Endothelial cell of umbilical vein (primary cell): ENCODE results near the gene APBA2.

Source experiments
- EZH2 ChIP-seq: IDR thresholded peaks from 2 replicates; pipeline ENCODE4 v1.6.1; 2012; ENCODE audit warnings: borderline replicate concordance, low read depth, mild to moderate bottlenecking, moderate library complexity, low read length, inconsistent platforms; ENCODE audit not compliant: severe bottlenecking
- JUN ChIP-seq: IDR thresholded peaks from 2 replicates; pipeline ENCODE4 v1.6.1; 2011; ENCODE audit warnings: borderline replicate concordance, low read depth; ENCODE audit not compliant: insufficient read length, insufficient read depth
- MYC ChIP-seq: IDR thresholded peaks from one replicate; pipeline ENCODE4 v1.6.1; 2011; ENCODE audit warnings: mild to moderate bottlenecking, low read depth, low read length
- POLR2A ChIP-seq: IDR thresholded peaks from 2 replicates; pipeline ENCODE4 v1.6.1; 2012; ENCODE audit warnings: low read depth, mild to moderate bottlenecking, control low read depth, low read length
- POLR2AphosphoS5 ChIP-seq: IDR thresholded peaks from 2 replicates; pipeline ENCODE4 v1.6.1; 2012; ENCODE audit warnings: low read depth, mild to moderate bottlenecking, control low read depth, low read length, moderate library complexity; ENCODE audit not compliant: insufficient read depth
- TF ChIP-seq, protein P1 (sequence below), 2 donors: IDR thresholded peaks; 1 replicate in 1 of 2; 2 replicates in 1 of 2; pipeline ENCODE4 v1.5.1; 2011; ENCODE audit warnings: low read length in 2 of 2, mild to moderate bottlenecking in 2 of 2, moderate library complexity in 2 of 2, control low read depth in 1 of 2, inconsistent platforms in 1 of 2, low read depth in 1 of 2; ENCODE audit not compliant: insufficient read depth in 1 of 2; ENCODE audit errors: extremely low read depth in 1 of 2
- TF ChIP-seq, protein P2 (sequence below): IDR thresholded peaks from 2 replicates; pipeline ENCODE4 v1.6.1; 2011; ENCODE audit not compliant: insufficient read depth, insufficient read length

DNA sequence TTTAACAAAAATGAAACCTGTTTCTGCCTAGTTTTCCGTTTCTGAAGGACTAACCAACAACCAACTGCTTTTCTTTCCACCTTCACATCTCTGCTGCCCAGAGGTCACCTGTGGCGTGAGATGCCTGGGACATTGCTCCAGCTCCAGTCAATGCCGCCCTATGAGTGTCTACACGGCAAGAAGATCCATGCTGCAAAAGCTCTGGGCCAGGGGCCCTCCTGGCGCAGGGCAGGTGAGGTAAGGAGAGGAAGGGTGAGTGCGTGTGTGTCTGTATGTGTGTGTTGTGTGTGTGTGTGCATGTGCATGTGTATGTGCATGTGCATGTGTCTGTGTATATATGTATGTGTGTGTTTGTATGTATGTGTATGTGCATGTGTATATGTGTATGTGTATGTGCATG is 252.5 kb downstream of the APBA2 start:
- TF ChIP-seq EZH2 (no peak), POLR2A (no peak), MYC (no peak), POLR2AphosphoS5 (no peak), JUN (no peak)
- TF ChIP-seq, protein P1, sequence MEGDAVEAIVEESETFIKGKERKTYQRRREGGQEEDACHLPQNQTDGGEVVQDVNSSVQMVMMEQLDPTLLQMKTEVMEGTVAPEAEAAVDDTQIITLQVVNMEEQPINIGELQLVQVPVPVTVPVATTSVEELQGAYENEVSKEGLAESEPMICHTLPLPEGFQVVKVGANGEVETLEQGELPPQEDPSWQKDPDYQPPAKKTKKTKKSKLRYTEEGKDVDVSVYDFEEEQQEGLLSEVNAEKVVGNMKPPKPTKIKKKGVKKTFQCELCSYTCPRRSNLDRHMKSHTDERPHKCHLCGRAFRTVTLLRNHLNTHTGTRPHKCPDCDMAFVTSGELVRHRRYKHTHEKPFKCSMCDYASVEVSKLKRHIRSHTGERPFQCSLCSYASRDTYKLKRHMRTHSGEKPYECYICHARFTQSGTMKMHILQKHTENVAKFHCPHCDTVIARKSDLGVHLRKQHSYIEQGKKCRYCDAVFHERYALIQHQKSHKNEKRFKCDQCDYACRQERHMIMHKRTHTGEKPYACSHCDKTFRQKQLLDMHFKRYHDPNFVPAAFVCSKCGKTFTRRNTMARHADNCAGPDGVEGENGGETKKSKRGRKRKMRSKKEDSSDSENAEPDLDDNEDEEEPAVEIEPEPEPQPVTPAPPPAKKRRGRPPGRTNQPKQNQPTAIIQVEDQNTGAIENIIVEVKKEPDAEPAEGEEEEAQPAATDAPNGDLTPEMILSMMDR (IDR thresholded peaks at IDR 0.05; ENCODE audit: extremely low read depth in 1 of 2, insufficient read depth in 1 of 2, low read depth in 1 of 2, low read length in 2 of 2) = no peak
- TF ChIP-seq, protein P2, sequence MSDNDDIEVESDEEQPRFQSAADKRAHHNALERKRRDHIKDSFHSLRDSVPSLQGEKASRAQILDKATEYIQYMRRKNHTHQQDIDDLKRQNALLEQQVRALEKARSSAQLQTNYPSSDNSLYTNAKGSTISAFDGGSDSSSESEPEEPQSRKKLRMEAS = no peak
